CD14-positive monocyte (primary cell): Measurements from ENCODE around the gene HK2. TPM values are rescaled to one million over a fixed set of nuclear protein-coding genes. Genes with fewer than 3 reads are reported as not detected.

Experiments
- DNase-seq, 3 donors: peaks; one replicate each; pipeline ENCODE4 v3.0.0-alpha.2; 2011 to 2022
- H2AFZ ChIP-seq: 2 replicates; pipeline ENCODE4 v1.6.0; 2012; ENCODE audit warnings: mild to moderate bottlenecking, low read depth, low read length, inconsistent platforms; ENCODE audit not compliant: insufficient read depth, poor library complexity, severe bottlenecking
- H3K27ac ChIP-seq, 2 donors: 1 replicate in 1 of 2; 2 replicates in 1 of 2; pipeline ENCODE4 v1.5.1; 2012 to 2013; ENCODE audit warnings: low read length in 2 of 2, control low read depth in 1 of 2, inconsistent platforms in 1 of 2, low read depth in 1 of 2, mild to moderate bottlenecking in 1 of 2
- H3K27me3 ChIP-seq, 2 donors: one replicate each; pipeline versions ENCODE4 v1.6.0 to v1.6.1; 2011 to 2013; ENCODE audit warnings: low read length in 2 of 2; ENCODE audit not compliant: control insufficient read depth in 2 of 2, insufficient read depth in 2 of 2
- H3K36me3 ChIP-seq, 2 donors: replicated peaks in 1 of 2; 1 replicate in 1 of 2; 2 replicates in 1 of 2; pipeline versions ENCODE4 v1.5.1 to v1.6.1; 2012 to 2013; ENCODE audit warnings: low read length in 2 of 2, control low read depth in 1 of 2, inconsistent platforms in 1 of 2, mild to moderate bottlenecking in 1 of 2; ENCODE audit not compliant: insufficient read depth in 2 of 2, control insufficient read depth in 1 of 2
- H3K4me1 ChIP-seq, 2 donors: 1 replicate in 1 of 2; 2 replicates in 1 of 2; pipeline versions ENCODE4 v1.5.1 to v1.6.1; 2012 to 2013; ENCODE audit warnings: low read length in 2 of 2, control low read depth in 1 of 2, inconsistent platforms in 1 of 2, mild to moderate bottlenecking in 1 of 2, moderate library complexity in 1 of 2; ENCODE audit not compliant: insufficient read depth in 2 of 2, control insufficient read depth in 1 of 2
- H3K4me2 ChIP-seq: replicated peaks from 2 replicates; pipeline ENCODE3; 2012; ENCODE audit warnings: low read length, moderate library complexity, mild to moderate bottlenecking; ENCODE audit not compliant: poor library complexity, severe bottlenecking; ENCODE audit errors: extremely low read depth
- H3K4me3 ChIP-seq, 3 experiments: fragments of 200-600 bp in 1 of 3; sonication (generic) in 1 of 3; replicated peaks in 1 of 3; 1 replicate in 2 of 3; 2 replicates in 1 of 3; pipeline ENCODE4 v1.5.1; 2011 to 2013; ENCODE audit warnings: low read length in 3 of 3, mild to moderate bottlenecking in 3 of 3, control low read depth in 2 of 3, low read depth in 2 of 3, inconsistent platforms in 1 of 3, moderate library complexity in 1 of 3
- H3K79me2 ChIP-seq: 2 replicates; pipeline ENCODE4 v1.6.0; 2012; ENCODE audit warnings: mild to moderate bottlenecking, control low read depth, inconsistent platforms, low read length, moderate library complexity; ENCODE audit not compliant: insufficient read depth
- H3K9ac ChIP-seq: 2 replicates; pipeline ENCODE4 v1.6.0; 2017; ENCODE audit warnings: low read length, mild to moderate bottlenecking; ENCODE audit not compliant: insufficient read depth, poor library complexity, severe bottlenecking
- H3K9me3 ChIP-seq, 2 donors: replicated peaks in 1 of 2; 1 replicate in 1 of 2; 2 replicates in 1 of 2; pipeline versions ENCODE4 v1.5.1 to v1.6.1; 2012 to 2013; ENCODE audit warnings: low read length in 2 of 2, control low read depth in 1 of 2; ENCODE audit not compliant: control insufficient read depth in 1 of 2, insufficient read depth in 1 of 2
- H4K20me1 ChIP-seq: 2 replicates; pipeline ENCODE4 v1.6.0; 2012; ENCODE audit warnings: mild to moderate bottlenecking, low read length, control low read depth, moderate library complexity; ENCODE audit not compliant: insufficient read depth
- H3K27ac Mint-ChIP-seq, 7 donors: one replicate each; pipeline ENCODE4 v1.8.0; 2020; ENCODE audit warnings: mild to moderate bottlenecking in 7 of 7, mixed read lengths in 7 of 7, moderate library complexity in 6 of 7, inconsistent platforms in 2 of 7
- H3K27me3 Mint-ChIP-seq, 3 donors: one replicate each; pipeline ENCODE4 v1.8.0; 2021 to 2022; ENCODE audit warnings: low read depth in 3 of 3, mild to moderate bottlenecking in 3 of 3, mixed read lengths in 3 of 3, moderate library complexity in 3 of 3, inconsistent platforms in 1 of 3
- H3K36me3 Mint-ChIP-seq, 2 donors: one replicate each; pipeline ENCODE4 v1.8.0; 2020; ENCODE audit warnings: mixed read lengths in 2 of 2, inconsistent platforms in 1 of 2, mild to moderate bottlenecking in 1 of 2
- H3K4me1 Mint-ChIP-seq: one replicate; pipeline ENCODE4 v1.8.0; 2020; ENCODE audit warnings: mild to moderate bottlenecking, mixed read lengths
- H3K4me3 Mint-ChIP-seq, 2 donors: one replicate each; pipeline ENCODE4 v1.8.0; 2020; ENCODE audit warnings: mild to moderate bottlenecking in 2 of 2, mixed read lengths in 2 of 2, moderate library complexity in 1 of 2
- H3K9me3 Mint-ChIP-seq, 7 donors: one replicate each; pipeline ENCODE4 v1.8.0; 2020 to 2022; ENCODE audit warnings: mixed read lengths in 7 of 7, mild to moderate bottlenecking in 6 of 7, moderate library complexity in 6 of 7, inconsistent platforms in 2 of 7
- WGBS: methylation state at CpG from one replicate; pipeline ENCODE4 v1.1.5; 2013; ENCODE audit warnings: missing lambda C conversion rate; ENCODE audit not compliant: insufficient coverage; 5-methylcytosine and 5-hydroxymethylcytosine counted together
- intact Hi-C, 2 donors: fragments of 100-400 bp; cut with micrococcal nuclease; formaldehyde crosslinking; loops; one replicate each; pipeline versions ENCODE4 v1.15.0 to v1.15.1; 2023
- polyA plus RNA-seq, 3 donors: library from polyadenylated mRNA; depleted of rRNA in 1 of 3; unstranded in 2 of 3; stranded (reverse) in 1 of 3; fragments of 300-500 nt in 2 of 3; fragments of >200 nt in 1 of 3; fragmentation: Illumina TruSeq in 2 of 3; gene quantifications; 1 replicate in 2 of 3; 2 replicates in 1 of 3; pipeline ENCODE4 v1.2.3, GENCODE V29; 2012 to 2021
- TF ChIP-seq, protein P1 (sequence below): fragments of 200-600 bp; IDR thresholded peaks from one replicate; pipeline ENCODE4 v1.8.0; 2022; ENCODE audit warnings: antibody characterized with exemption, mild to moderate bottlenecking

HK2 gene
- polyA plus RNA-seq, 3 donors, result 20.3 to 46.7 (median 29.8) TPM

DNA sequence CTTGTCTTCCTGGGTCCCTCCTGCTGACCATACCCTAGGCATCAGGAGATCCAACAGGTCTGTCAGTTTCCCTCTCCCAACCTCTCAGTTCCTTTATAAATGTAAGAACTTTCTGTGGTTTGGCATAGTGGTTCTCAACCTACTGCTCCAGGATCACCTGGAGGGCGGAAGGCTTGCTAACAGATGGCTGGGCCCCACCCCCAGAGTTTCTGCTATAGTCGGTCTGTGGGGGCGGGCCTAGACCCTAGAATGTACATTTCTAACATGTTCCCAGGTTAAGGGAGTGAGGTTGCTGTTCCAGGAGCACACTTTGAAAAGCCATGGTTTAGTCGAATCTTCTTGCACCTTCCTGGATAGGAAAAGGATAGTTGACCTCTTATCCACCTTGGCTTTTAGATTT is 37.0 kb downstream of the HK2 start:
- Mint-ChIP-seq H3K27ac (peak overlapping the region in 3 of 7 donors; percentile 10 to 85 (median 21)), H3K36me3 (peaks cover 79 to 91% of the 10 kb centered on the region in 2 donors), H3K27me3 (peaks cover 0 to 2% (median 2%) of the 10 kb centered on the region in 3 donors), H3K4me3 (no peak overlapping the region), H3K9me3 (no peaks in the 10 kb centered on the region), H3K4me1 (peaks cover 77% of the 10 kb centered on the region)
- H3K27ac ChIP-seq, result peak overlapping the region; percentile 7 to 98
- peaks cover 48 to 87% of the 10 kb centered on the region in 2 donors for H3K36me3 ChIP-seq
- H3K27me3 ChIP-seq, result no peaks in the 10 kb centered on the region
- TF ChIP-seq, protein P1, sequence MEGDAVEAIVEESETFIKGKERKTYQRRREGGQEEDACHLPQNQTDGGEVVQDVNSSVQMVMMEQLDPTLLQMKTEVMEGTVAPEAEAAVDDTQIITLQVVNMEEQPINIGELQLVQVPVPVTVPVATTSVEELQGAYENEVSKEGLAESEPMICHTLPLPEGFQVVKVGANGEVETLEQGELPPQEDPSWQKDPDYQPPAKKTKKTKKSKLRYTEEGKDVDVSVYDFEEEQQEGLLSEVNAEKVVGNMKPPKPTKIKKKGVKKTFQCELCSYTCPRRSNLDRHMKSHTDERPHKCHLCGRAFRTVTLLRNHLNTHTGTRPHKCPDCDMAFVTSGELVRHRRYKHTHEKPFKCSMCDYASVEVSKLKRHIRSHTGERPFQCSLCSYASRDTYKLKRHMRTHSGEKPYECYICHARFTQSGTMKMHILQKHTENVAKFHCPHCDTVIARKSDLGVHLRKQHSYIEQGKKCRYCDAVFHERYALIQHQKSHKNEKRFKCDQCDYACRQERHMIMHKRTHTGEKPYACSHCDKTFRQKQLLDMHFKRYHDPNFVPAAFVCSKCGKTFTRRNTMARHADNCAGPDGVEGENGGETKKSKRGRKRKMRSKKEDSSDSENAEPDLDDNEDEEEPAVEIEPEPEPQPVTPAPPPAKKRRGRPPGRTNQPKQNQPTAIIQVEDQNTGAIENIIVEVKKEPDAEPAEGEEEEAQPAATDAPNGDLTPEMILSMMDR, result no peak
- DNase-seq, result no peak
- H3K9ac ChIP-seq, result no peak overlapping the region
- H3K4me2 ChIP-seq, result no peak overlapping the region
- intact Hi-C loops, result loop anchor here (5.0 kb wide), 1 partner anchor 34 kb away; no protein-coding TSS in a partner anchor
- H2AFZ ChIP-seq, result no peak overlapping the region
- WGBS, result no CpG with 5 or more reads among the region's 4 CpGs
- H3K4me1 ChIP-seq, result peaks cover 55 to 69% of the 10 kb centered on the region in 2 donors
- peaks cover 79% of the 10 kb centered on the region for H3K79me2 ChIP-seq
- H4K20me1 ChIP-seq, result peaks cover 48% of the 10 kb centered on the region
- no peak overlapping the region for H3K4me3 ChIP-seq
- no peaks in the 10 kb centered on the region for H3K9me3 ChIP-seq

GRCh38 chr2:74871414-74871813 is 37.5 kb downstream of the HK2 start:
- Mint-ChIP-seq H3K36me3 (peaks cover 79 to 91% of the 10 kb centered on the region in 2 donors), H3K27ac (peak overlapping the region; percentile 26 to 98 (median 85)), H3K4me3 (no peak overlapping the region), H3K4me1 (peaks cover 79% of the 10 kb centered on the region), H3K27me3 (peaks cover 0 to 2% (median 2%) of the 10 kb centered on the region in 3 donors), H3K9me3 (no peaks in the 10 kb centered on the region)
- Histone ChIP-seq H2AFZ (no peak overlapping the region), H3K4me2 (no peak overlapping the region), H3K9me3 (no peaks in the 10 kb centered on the region), H3K27ac (peak overlapping the region; percentile 50 to 98), H3K4me1 (peaks cover 59 to 73% of the 10 kb centered on the region in 2 donors), H3K36me3 (peaks cover 46 to 86% of the 10 kb centered on the region in 2 donors), H3K79me2 (peaks cover 78% of the 10 kb centered on the region), H3K9ac (no peak overlapping the region), H3K4me3 (no peak overlapping the region), H3K27me3 (no peaks in the 10 kb centered on the region), H4K20me1 (peaks cover 44% of the 10 kb centered on the region)
- intact Hi-C loops, result loop anchor here (5.0 kb wide), 1 partner anchor 34 kb away; no protein-coding TSS in a partner anchor
- DNase-seq, result no peak
- TF ChIP-seq, protein P1, result no peak
- WGBS, result 100% methylated on average over 5 of the region's 6 CpGs
